Measurements from ENCODE around the gene MICOS13. TPM values are rescaled to one million over a fixed set of nuclear protein-coding genes. Genes with fewer than 3 reads are reported as not detected.

Gene MICOS13
- total RNA-seq (2014; rRNA removed; shearing (Covaris generic)) = 232 and 245 TPM in 2 replicates

GRCh38 chr19:5680437-5681368, at the start of gene MICOS13, which contains the start of gene HSD11B1L:
MICOS13 (minus strand) TSS chr19:5680516; CDS start chr19:5680486, 30 bp downstream.
HSD11B1L (plus strand) TSS chr19:5681027; CDS start chr19:5684833, 3,806 bp downstream.

GRCh38 chr19:5719961-5720790, 39.9 kb upstream of the MICOS13 start, which contains the start of the genes CATSPERD and LONP1:
CATSPERD (plus strand) TSS chr19:5720637; CDS start chr19:5720738, 101 bp downstream.
LONP1 (minus strand) TSS chr19:5720146; CDS start chr19:5720132, 14 bp downstream.

GRCh38 chr19:5690125-5690954, 10.0 kb upstream of the MICOS13 start, which contains the start of gene RPL36:
RPL36 (plus strand) TSS chr19:5690295; CDS start chr19:5690508, 213 bp downstream.

Other genes starting within 250 kb of the MICOS13 start
- gene ZNRF4, start 225.1 kb downstream of the MICOS13 start, total RNA-seq (2014; rRNA removed; shearing (Covaris generic)) = not detected in 2 replicates
- 0.24 and 0.64 TPM in 2 replicates for gene TINCR, start 112.6 kb downstream of the MICOS13 start, total RNA-seq (2014; rRNA removed; shearing (Covaris generic))
- 45.6 and 45.8 TPM in 2 replicates for gene SAFB2, start 57.7 kb downstream of the MICOS13 start, total RNA-seq (2014; rRNA removed; shearing (Covaris generic))
- 61.2 and 65.0 TPM in 2 replicates for gene SAFB, start 57.4 kb downstream of the MICOS13 start, total RNA-seq (2014; rRNA removed; shearing (Covaris generic))
- gene HSD11B1L, start 511 bp upstream of the MICOS13 start, total RNA-seq (2014; rRNA removed; shearing (Covaris generic)) = 46.2 and 46.3 TPM in 2 replicates
- gene RPL36, start 9.8 kb upstream of the MICOS13 start, total RNA-seq (2014; rRNA removed; shearing (Covaris generic)) = 2,537 and 2,543 TPM in 2 replicates
- 306 and 350 TPM in 2 replicates for gene LONP1, start 39.6 kb upstream of the MICOS13 start, total RNA-seq (2014; rRNA removed; shearing (Covaris generic))
- gene CATSPERD, start 40.1 kb upstream of the MICOS13 start, total RNA-seq (2014; rRNA removed; shearing (Covaris generic)) = not detected in 2 replicates
- gene PRR22, start 104.2 kb upstream of the MICOS13 start, total RNA-seq (2014; rRNA removed; shearing (Covaris generic)) = 6.8 and 10.4 TPM in 2 replicates
- 102 and 105 TPM in 2 replicates for gene DUS3L, start 110.6 kb upstream of the MICOS13 start, total RNA-seq (2014; rRNA removed; shearing (Covaris generic))
- 1.1 and 1.2 TPM in 2 replicates for gene NRTN, start 124.6 kb upstream of the MICOS13 start, total RNA-seq (2014; rRNA removed; shearing (Covaris generic))
- gene FUT6, start 159.2 kb upstream of the MICOS13 start, total RNA-seq (2014; rRNA removed; shearing (Covaris generic)) = not detected in 2 replicates
- 0.11 TPM in 1 of 2 replicates, not detected in the other for gene FUT3, start 170.9 kb upstream of the MICOS13 start, total RNA-seq (2014; rRNA removed; shearing (Covaris generic))
- 0.11 TPM in 2 replicates for gene FUT5, start 190.0 kb upstream of the MICOS13 start, total RNA-seq (2014; rRNA removed; shearing (Covaris generic))
- gene NDUFA11, start 223.3 kb upstream of the MICOS13 start, total RNA-seq (2014; rRNA removed; shearing (Covaris generic)) = 279 and 320 TPM in 2 replicates
- 9.8 and 11.0 TPM in 2 replicates for gene VMAC, start 224.4 kb upstream of the MICOS13 start, total RNA-seq (2014; rRNA removed; shearing (Covaris generic))
- gene CAPS, start 233.7 kb upstream of the MICOS13 start, total RNA-seq (2014; rRNA removed; shearing (Covaris generic)) = 185 and 250 TPM in 2 replicates

Data from A375 (cell line).